ENCODE data around the gene TMEM63C. TPM values are rescaled to one million over a fixed set of nuclear protein-coding genes. Genes with fewer than 3 reads are reported as not detected.

The TMEM63C gene
- total RNA-seq, 5 donors from 2014 or later (not counting 1 experiment from before 2014, with no cell fraction given), result 0.76 to 2.6 (median 1.3) TPM

DNA sequence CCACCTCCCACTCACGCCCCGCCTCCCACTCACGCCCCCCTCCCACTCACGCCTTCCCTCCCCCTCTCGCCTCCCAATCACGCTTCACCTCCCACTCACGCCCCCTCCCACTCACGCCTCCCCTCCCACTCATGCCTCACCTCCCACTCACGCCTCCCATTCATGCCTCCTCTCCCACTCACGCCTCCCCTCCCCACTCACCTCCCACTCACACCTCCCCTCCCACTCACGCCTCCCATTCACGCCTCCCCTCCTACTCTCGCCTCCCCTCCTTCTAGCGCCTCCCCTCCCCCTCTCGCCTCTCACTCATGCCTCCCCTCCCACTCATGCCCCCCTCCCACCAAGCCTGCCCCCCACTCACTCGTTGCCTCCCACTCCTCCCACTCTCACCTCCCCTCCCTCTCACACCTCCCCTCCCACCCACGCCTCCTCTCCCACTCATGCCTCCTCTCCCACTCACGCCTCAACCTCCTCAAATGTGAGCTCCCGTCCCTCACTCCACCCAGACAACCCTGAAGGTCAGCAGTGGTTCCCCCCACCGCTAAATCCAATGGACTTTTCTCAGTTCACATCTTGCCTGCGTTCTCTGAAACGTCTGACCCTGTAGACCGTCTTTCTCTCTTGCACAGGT lies 39.8 kb downstream of the TMEM63C start:
- Histone ChIP-seq H3K27ac (ENCODE audit: low read length) (no peak overlapping the region), H3K9me3 (no peaks in the 10 kb centered on the region), H3K36me3 (ENCODE audit: control insufficient read depth in 2 of 2, extremely low read depth in 1 of 2, insufficient read depth in 1 of 2, low read length in 1 of 2) (no peaks in the 10 kb centered on the region), H3K27me3 (replicated peaks in 1 of 2; ENCODE audit: control insufficient read depth in 2 of 2, extremely low read depth in 1 of 2, insufficient read depth in 2 of 2, low read length in 1 of 2) (peaks cover 0 to 14% of the 10 kb centered on the region in 2 experiments), H3K4me3 (ENCODE audit: control insufficient read depth in 1 of 2, extremely low read depth in 1 of 2, low read length in 1 of 2) (no peak overlapping the region), H3K4me1 (ENCODE audit: control insufficient read depth in 1 of 2, extremely low read depth in 1 of 2, insufficient read depth in 2 of 2, low read length in 2 of 2) (peaks cover 0 to 3% of the 10 kb centered on the region in 2 experiments)
- Mint-ChIP-seq H3K4me1 (no peaks in the 10 kb centered on the region), H3K27ac (no peak overlapping the region), H3K36me3 (no peaks in the 10 kb centered on the region), H3K4me3 (no peak overlapping the region), H3K27me3 (peaks cover 23 to 24% of the 10 kb centered on the region in 2 donors), H3K9me3 (no peaks in the 10 kb centered on the region)
- ATAC-seq (replicated peaks in 1 of 4) (no peak), DNase-seq (no peak)
- ChIA-PET POLR2A (interaction anchor here (0.6 kb wide), 2 partner anchors 15 to 57 kb away, joined by 3 to 7 read pairs; no protein-coding TSS in a partner anchor), CTCF (no interaction called here)
- WGBS (ENCODE audit: insufficient coverage), result 72% methylated on average over 16 of the region's 23 CpGs

DNA sequence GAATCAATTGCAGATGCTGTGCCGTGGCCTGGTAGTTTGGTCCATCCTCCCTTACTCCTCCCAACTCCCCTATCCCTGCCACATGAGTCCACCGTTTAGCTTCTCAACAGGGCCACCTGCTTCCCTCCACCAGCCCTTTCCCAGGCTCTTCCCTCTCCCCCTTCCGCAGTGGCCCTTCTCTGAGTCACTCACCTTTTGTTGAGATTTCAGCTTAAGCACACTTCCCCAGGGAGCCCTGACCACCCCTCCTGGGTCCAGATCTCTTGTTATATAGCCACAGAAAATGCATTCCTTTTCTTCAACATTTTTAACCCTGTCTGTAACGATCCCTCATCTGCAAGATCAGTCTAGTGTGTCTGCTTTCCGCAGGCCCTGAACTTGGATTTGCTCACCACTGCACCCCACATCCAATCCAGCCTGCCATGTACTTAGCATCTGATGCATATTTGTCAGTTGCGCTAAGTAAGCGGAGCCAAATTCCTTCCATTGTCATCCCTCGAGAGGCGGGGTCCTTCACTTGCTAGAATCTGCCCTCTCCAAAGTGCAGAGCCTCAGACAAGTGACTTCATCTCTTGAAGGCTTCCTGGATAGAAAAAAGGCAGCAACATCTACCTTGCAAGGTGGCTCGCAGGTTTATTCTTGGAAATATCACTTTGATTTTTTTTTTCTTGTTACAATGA lies 41.1 kb downstream of the TMEM63C start:
- Mint-ChIP-seq H3K27me3 (peaks cover 16 to 22% of the 10 kb centered on the region in 2 donors), H3K27ac (no peak overlapping the region), H3K36me3 (no peaks in the 10 kb centered on the region), H3K4me3 (no peak overlapping the region), H3K9me3 (no peaks in the 10 kb centered on the region), H3K4me1 (no peaks in the 10 kb centered on the region)
- ChIA-PET CTCF (no interaction called here), POLR2A (no interaction called here)
- H3K4me3 ChIP-seq (ENCODE audit: control insufficient read depth in 1 of 2, extremely low read depth in 1 of 2, low read length in 1 of 2), result no peak overlapping the region
- peaks cover 0 to 3% of the 10 kb centered on the region in 2 experiments for H3K4me1 ChIP-seq (ENCODE audit: control insufficient read depth in 1 of 2, extremely low read depth in 1 of 2, insufficient read depth in 2 of 2, low read length in 2 of 2)
- H3K27me3 ChIP-seq (replicated peaks in 1 of 2; ENCODE audit: control insufficient read depth in 2 of 2, extremely low read depth in 1 of 2, insufficient read depth in 2 of 2, low read length in 1 of 2), result peaks cover 0 to 14% of the 10 kb centered on the region in 2 experiments
- no peak overlapping the region for H3K27ac ChIP-seq (ENCODE audit: low read length)
- ATAC-seq (replicated peaks in 1 of 4) (no peak), DNase-seq (no peak)
- no peaks in the 10 kb centered on the region for H3K36me3 ChIP-seq (ENCODE audit: control insufficient read depth in 2 of 2, extremely low read depth in 1 of 2, insufficient read depth in 1 of 2, low read length in 1 of 2)
- WGBS (ENCODE audit: insufficient coverage), result 88% methylated on average over 4 of the region's 10 CpGs
- H3K9me3 ChIP-seq, result no peaks in the 10 kb centered on the region

DNA sequence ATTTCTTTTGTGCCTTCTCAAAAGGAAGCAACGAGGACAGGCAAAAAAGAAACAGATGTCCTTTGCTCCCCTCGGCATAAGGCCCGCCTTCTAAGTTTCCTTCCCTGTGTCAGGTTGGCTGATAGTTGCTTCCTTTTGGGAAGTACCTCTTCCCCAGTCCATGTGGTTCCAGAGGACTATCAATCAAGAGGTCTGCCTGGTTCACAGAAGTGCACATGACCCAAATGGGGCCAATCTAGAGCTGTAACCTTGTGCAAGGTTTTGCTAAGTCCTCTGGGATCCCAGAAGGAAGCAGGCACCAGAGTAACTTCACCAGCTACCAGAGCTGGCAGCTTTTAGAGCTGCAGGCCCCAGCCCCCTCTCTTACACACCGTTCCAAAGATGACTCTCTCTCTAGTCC lies 42.6 kb downstream of the TMEM63C start:
- 46% methylated on average over 4 of the region's 4 CpGs for WGBS (ENCODE audit: insufficient coverage)
- Histone ChIP-seq H3K36me3 (ENCODE audit: control insufficient read depth in 2 of 2, extremely low read depth in 1 of 2, insufficient read depth in 1 of 2, low read length in 1 of 2) (no peaks in the 10 kb centered on the region), H3K9me3 (no peaks in the 10 kb centered on the region), H3K27me3 (replicated peaks in 1 of 2; ENCODE audit: control insufficient read depth in 2 of 2, extremely low read depth in 1 of 2, insufficient read depth in 2 of 2, low read length in 1 of 2) (peaks cover 0 to 14% of the 10 kb centered on the region in 2 experiments), H3K4me1 (ENCODE audit: control insufficient read depth in 1 of 2, extremely low read depth in 1 of 2, insufficient read depth in 2 of 2, low read length in 2 of 2) (peaks cover 0 to 3% of the 10 kb centered on the region in 2 experiments), H3K4me3 (ENCODE audit: control insufficient read depth in 1 of 2, extremely low read depth in 1 of 2, low read length in 1 of 2) (no peak overlapping the region), H3K27ac (ENCODE audit: low read length) (no peak overlapping the region)
- ATAC-seq (replicated peaks in 1 of 4) (no peak), DNase-seq (no peak)
- H3K4me3 Mint-ChIP-seq, result no peak overlapping the region
- POLR2A ChIA-PET, result no interaction called here
- H3K4me1 Mint-ChIP-seq, result no peaks in the 10 kb centered on the region
- H3K27ac Mint-ChIP-seq, result no peak overlapping the region
- H3K9me3 Mint-ChIP-seq, result no peaks in the 10 kb centered on the region
- H3K36me3 Mint-ChIP-seq, result no peaks in the 10 kb centered on the region
- H3K27me3 Mint-ChIP-seq, result peaks cover 16 to 21% of the 10 kb centered on the region in 2 donors
- CTCF ChIA-PET, result no interaction called here

DNA sequence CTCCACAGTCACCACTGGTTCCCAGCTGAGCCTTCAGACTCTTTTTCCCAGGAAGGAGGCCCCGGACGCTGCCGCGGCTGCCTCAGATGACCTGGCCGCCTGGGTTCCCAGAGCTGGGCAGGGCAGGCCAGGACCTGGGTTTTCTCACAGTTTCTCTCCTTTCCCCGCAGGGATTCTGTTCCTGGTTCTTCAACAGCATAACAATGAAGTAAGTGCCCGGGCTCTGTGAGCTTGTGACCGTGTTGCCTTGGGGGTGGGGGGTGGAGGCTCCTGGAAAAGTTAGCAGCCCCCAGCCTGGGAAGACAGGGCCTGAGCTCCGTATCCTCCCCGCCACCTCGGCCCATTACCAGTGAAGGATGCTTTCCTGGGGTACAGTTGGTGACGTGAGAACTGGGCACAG lies 43.7 kb downstream of the TMEM63C start:
- peaks cover 0 to 7% of the 10 kb centered on the region in 2 experiments for H3K27me3 ChIP-seq (replicated peaks in 1 of 2; ENCODE audit: control insufficient read depth in 2 of 2, extremely low read depth in 1 of 2, insufficient read depth in 2 of 2, low read length in 1 of 2)
- H3K27me3 Mint-ChIP-seq, result peaks cover 16 to 21% of the 10 kb centered on the region in 2 donors
- H3K36me3 ChIP-seq (ENCODE audit: control insufficient read depth in 2 of 2, extremely low read depth in 1 of 2, insufficient read depth in 1 of 2, low read length in 1 of 2), result no peaks in the 10 kb centered on the region
- H3K27ac Mint-ChIP-seq, result no peak overlapping the region
- WGBS (ENCODE audit: insufficient coverage), result 86% methylated on average over 9 of the region's 12 CpGs
- POLR2A ChIA-PET, result no interaction called here
- no peak overlapping the region for H3K4me3 ChIP-seq (ENCODE audit: control insufficient read depth in 1 of 2, extremely low read depth in 1 of 2, low read length in 1 of 2)
- no peaks in the 10 kb centered on the region for H3K4me1 Mint-ChIP-seq
- H3K27ac ChIP-seq (ENCODE audit: low read length), result no peak overlapping the region
- no peak overlapping the region for H3K4me3 Mint-ChIP-seq
- H3K9me3 Mint-ChIP-seq, result no peaks in the 10 kb centered on the region
- CTCF ChIA-PET, result no interaction called here
- H3K9me3 ChIP-seq, result no peaks in the 10 kb centered on the region
- no peaks in the 10 kb centered on the region for H3K36me3 Mint-ChIP-seq
- ATAC-seq (replicated peaks in 1 of 4), result no peak
- H3K4me1 ChIP-seq (ENCODE audit: control insufficient read depth in 1 of 2, extremely low read depth in 1 of 2, insufficient read depth in 2 of 2, low read length in 2 of 2), result peaks cover 0 to 3% of the 10 kb centered on the region in 2 experiments
- no peak for DNase-seq

DNA sequence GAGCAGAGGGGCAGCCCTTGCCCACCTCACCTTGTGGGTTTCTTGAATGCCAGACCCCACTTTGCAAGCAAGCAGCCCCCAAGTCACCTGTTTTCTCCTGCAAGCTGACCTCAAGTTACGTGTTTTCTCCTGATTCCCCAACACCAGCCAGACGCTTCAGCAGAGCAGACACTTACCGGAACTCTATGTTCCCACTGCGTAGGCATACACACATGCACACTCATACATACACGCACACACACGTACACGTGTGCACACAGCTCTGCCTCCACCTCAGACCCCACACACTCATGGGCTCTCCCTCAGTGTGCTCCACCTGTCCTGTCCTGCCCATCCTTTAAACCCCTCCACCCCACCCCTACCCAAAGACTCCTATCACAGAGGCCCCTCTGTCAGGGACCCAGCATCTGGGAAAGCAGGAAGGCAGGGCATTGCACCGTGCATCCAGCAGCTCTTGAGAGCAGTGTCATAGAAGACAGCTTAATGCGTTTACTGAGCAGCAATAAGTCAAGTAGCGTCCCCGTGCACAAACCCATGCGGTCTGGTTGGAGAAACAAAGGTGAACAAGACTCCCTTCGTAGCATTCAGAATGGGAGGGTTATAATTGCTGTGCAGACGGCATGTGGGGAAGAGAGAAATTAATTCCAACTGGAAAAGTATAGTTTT lies 44.4 kb downstream of the TMEM63C start:
- H3K4me3 ChIP-seq (ENCODE audit: control insufficient read depth in 1 of 2, extremely low read depth in 1 of 2, low read length in 1 of 2), result no peak overlapping the region

DNA sequence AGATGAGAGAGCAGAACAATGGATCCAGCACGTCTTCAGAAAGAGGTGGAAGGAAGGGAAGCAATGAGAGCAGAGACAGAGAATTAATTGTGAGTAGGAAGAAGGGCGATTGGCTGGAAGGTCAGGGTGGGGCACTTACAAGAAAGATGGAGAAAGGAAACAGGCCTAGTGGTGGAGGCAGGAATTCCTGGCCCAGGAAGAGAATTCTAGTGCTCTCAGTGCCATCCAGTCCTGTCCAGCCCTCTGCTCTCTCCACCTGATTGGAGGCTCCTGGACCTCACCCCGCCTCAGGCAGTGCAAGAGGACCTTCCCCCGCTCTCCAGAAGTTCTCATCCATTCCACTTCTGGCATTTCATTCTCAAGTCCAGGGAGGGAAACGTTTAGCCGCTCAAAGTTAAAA lies 46.5 kb downstream of the TMEM63C start:
- Histone ChIP-seq H3K27ac (ENCODE audit: low read length) (no peak overlapping the region), H3K4me1 (ENCODE audit: control insufficient read depth in 1 of 2, extremely low read depth in 1 of 2, insufficient read depth in 2 of 2, low read length in 2 of 2) (no peaks in the 10 kb centered on the region), H3K27me3 (replicated peaks in 1 of 2; ENCODE audit: control insufficient read depth in 2 of 2, extremely low read depth in 1 of 2, insufficient read depth in 2 of 2, low read length in 1 of 2) (peaks cover 0 to 4% of the 10 kb centered on the region in 2 experiments), H3K9me3 (no peaks in the 10 kb centered on the region), H3K4me3 (ENCODE audit: control insufficient read depth in 1 of 2, extremely low read depth in 1 of 2, low read length in 1 of 2) (no peak overlapping the region), H3K36me3 (ENCODE audit: control insufficient read depth in 2 of 2, extremely low read depth in 1 of 2, insufficient read depth in 1 of 2, low read length in 1 of 2) (no peaks in the 10 kb centered on the region)
- Mint-ChIP-seq H3K4me1 (no peaks in the 10 kb centered on the region), H3K27me3 (peaks cover 11% of the 10 kb centered on the region in 2 donors), H3K9me3 (peaks cover 0 to 15% (median 0%) of the 10 kb centered on the region in 3 donors), H3K27ac (no peak overlapping the region), H3K4me3 (no peak overlapping the region), H3K36me3 (no peaks in the 10 kb centered on the region)
- ATAC-seq (replicated peaks in 1 of 4) (no peak), DNase-seq (no peak)
- 57% methylated on average over 3 of the region's 6 CpGs for WGBS (ENCODE audit: insufficient coverage)
- ChIA-PET POLR2A (no interaction called here), CTCF (interaction anchor here in 1 of 2 donors (0.6 kb wide), 1 partner anchor 259 kb away, joined by 3 read pairs; no protein-coding TSS in a partner anchor)

More for the DNA sequence above, 44.4 kb downstream of the TMEM63C start:
- CTCF ChIA-PET, result no interaction called here
- Histone ChIP-seq H3K4me1 (ENCODE audit: control insufficient read depth in 1 of 2, extremely low read depth in 1 of 2, insufficient read depth in 2 of 2, low read length in 2 of 2) (no peaks in the 10 kb centered on the region), H3K27me3 (replicated peaks in 1 of 2; ENCODE audit: control insufficient read depth in 2 of 2, extremely low read depth in 1 of 2, insufficient read depth in 2 of 2, low read length in 1 of 2) (peaks cover 0 to 4% of the 10 kb centered on the region in 2 experiments), H3K27ac (ENCODE audit: low read length) (no peak overlapping the region), H3K9me3 (no peaks in the 10 kb centered on the region), H3K36me3 (ENCODE audit: control insufficient read depth in 2 of 2, extremely low read depth in 1 of 2, insufficient read depth in 1 of 2, low read length in 1 of 2) (no peaks in the 10 kb centered on the region)
- POLR2A ChIA-PET, result no interaction called here
- Mint-ChIP-seq H3K27ac (no peak overlapping the region), H3K27me3 (peaks cover 15 to 21% of the 10 kb centered on the region in 2 donors), H3K4me3 (no peak overlapping the region), H3K36me3 (no peaks in the 10 kb centered on the region), H3K4me1 (no peaks in the 10 kb centered on the region), H3K9me3 (peaks cover 0 to 7% (median 0%) of the 10 kb centered on the region in 3 donors)
- no peak for ATAC-seq (replicated peaks in 1 of 4)
- WGBS (ENCODE audit: insufficient coverage), result 81% methylated on average over 13 of the region's 14 CpGs
- DNase-seq, result no peak

Measured in T-cell (primary cell).